K562 (cell line): Measurements from ENCODE around the gene HIVEP2. TPM values are rescaled to one million over a fixed set of nuclear protein-coding genes. Genes with fewer than 3 reads are reported as not detected.

Experiments
- ATAC-seq: fragments of 200-7000 bp; cut with Tn5 transposase; 3 replicates; pipeline ENCODE4 v1.9.1; 2020; ENCODE audit warnings: moderate library complexity
- BruUV-seq: library from RNA; stranded (reverse); fragments of 400-500 nt; replicated peaks from 2 replicates; lab custom pipeline; 2021; lab: Mats Ljungman, UMichigan
- CTCF ChIA-PET: fragments of 300-600 bp; formaldehyde crosslinking; extraction: SDS; loops from one replicate; lab custom pipeline; 2021; ENCODE audit warnings: low intra/inter-chr PET ratio; lab: Yijun Ruan, JAX
- POLR2A ChIA-PET: fragments of 300-600, 350-650 bp; sonication (Branson Sonifier 250); formaldehyde crosslinking; extraction: SDS; loops from one replicate; lab custom pipeline; 2021; ENCODE audit warnings: antibody characterized with exemption, inconsistent platforms; lab: Yijun Ruan, JAX
- DNase-seq, 4 experiments: peaks; one replicate each; pipeline versions ENCODE4 v3.0.0 to v3.0.0-alpha.2; 2011 to 2018; ENCODE audit warnings: low spot score in 3 of 4, mixed read lengths in 3 of 4; ENCODE audit errors: extremely low read depth in 1 of 4
- FAIRE-seq: peaks from 2 replicates; lab custom pipeline; 2011; peaks lifted over from hg19 to GRCh38; lab: Jason Lieb, UNC
- H2AFZ ChIP-seq: 2 replicates; pipeline ENCODE4 v1.6.0; 2011; ENCODE audit warnings: low read depth, low read length, control low read depth, inconsistent platforms
- H3K27ac ChIP-seq: fragments of 200-600 bp; 3 replicates; pipeline ENCODE4 v1.8.0; 2011; ENCODE audit warnings: low read depth, mild to moderate bottlenecking, control low read depth, inconsistent platforms, low read length, moderate library complexity, mixed read lengths; ENCODE audit errors: extremely low read depth
- H3K27me3 ChIP-seq, 2 experiments: fragments of 300-600 bp in 1 of 2; 2 replicates in 1 of 2; 3 replicates in 1 of 2; pipeline versions ENCODE4 v1.6.0 to v1.8.0; 2011; ENCODE audit warnings: inconsistent platforms in 2 of 2, low read length in 2 of 2, mild to moderate bottlenecking in 1 of 2, mixed read lengths in 1 of 2, moderate library complexity in 1 of 2; ENCODE audit not compliant: control insufficient read depth in 2 of 2, insufficient read depth in 2 of 2
- H3K36me3 ChIP-seq: fragments of 300-600 bp; 3 replicates; pipeline ENCODE4 v1.8.0; 2011; ENCODE audit warnings: mild to moderate bottlenecking, low read length, inconsistent platforms; ENCODE audit not compliant: control insufficient read depth, insufficient read depth
- H3K4me1 ChIP-seq, 2 experiments: fragments of 200-600 bp in 1 of 2; replicated peaks in 1 of 2; 2 replicates in 1 of 2; 3 replicates in 1 of 2; pipeline versions ENCODE4 v1.5.1 to v1.8.0; 2011; ENCODE audit warnings: inconsistent platforms in 2 of 2, low read length in 2 of 2, mild to moderate bottlenecking in 1 of 2, mixed read lengths in 1 of 2, moderate library complexity in 1 of 2; ENCODE audit not compliant: control insufficient read depth in 2 of 2, insufficient read depth in 2 of 2
- H3K4me2 ChIP-seq: 2 replicates; pipeline ENCODE4 v1.6.1; 2011; ENCODE audit warnings: low read length, control low read depth, inconsistent platforms, mixed read lengths; ENCODE audit not compliant: insufficient read depth
- H3K4me3 ChIP-seq: fragments of 200-600 bp; sonication (generic), shearing (Covaris generic); 2 replicates; pipeline ENCODE4 v1.5.1; 2016; ENCODE audit warnings: control low read depth, inconsistent platforms
- H3K79me2 ChIP-seq: fragments of 200-600 bp; 3 replicates; pipeline ENCODE4 v1.8.0; 2011; ENCODE audit warnings: low read length, inconsistent platforms; ENCODE audit not compliant: control insufficient read depth, insufficient read depth
- H3K9ac ChIP-seq, 2 experiments: 2 replicates each; pipeline versions ENCODE4 v1.6.0 to v1.6.1; 2011; ENCODE audit warnings: low read depth in 2 of 2, low read length in 2 of 2, control low read depth in 1 of 2, inconsistent platforms in 1 of 2, mild to moderate bottlenecking in 1 of 2, mixed read lengths in 1 of 2; ENCODE audit not compliant: insufficient read depth in 1 of 2
- H3K9me1 ChIP-seq: one replicate; pipeline ENCODE4 v1.6.0; 2011; ENCODE audit warnings: inconsistent platforms, mild to moderate bottlenecking, low read length, moderate library complexity; ENCODE audit not compliant: control insufficient read depth, insufficient read depth
- H3K9me3 ChIP-seq: replicated peaks from 2 replicates; pipeline ENCODE4 v1.5.1; 2011; ENCODE audit warnings: low read depth, low read length, inconsistent platforms; ENCODE audit not compliant: control insufficient read depth, insufficient read depth
- H4K20me1 ChIP-seq: replicated peaks from 2 replicates; pipeline ENCODE4 v1.6.1; 2011; ENCODE audit warnings: low read length, inconsistent platforms, mixed read lengths; ENCODE audit not compliant: control insufficient read depth, insufficient read depth
- CGGBP1 ChIP-seq: fragments of 250-450 bp; sonication (Bioruptor Pico); IDR thresholded peaks from 2 replicates; pipeline ENCODE4 v1.9.0; 2021; ENCODE audit warnings: mild to moderate bottlenecking
- CHCHD3 ChIP-seq: fragments of 250-450 bp; sonication (Bioruptor Pico); IDR thresholded peaks from 2 replicates; pipeline ENCODE4 v2.1.2; 2022; ENCODE audit warnings: mild to moderate bottlenecking
- CTBP1 ChIP-seq: fragments of 450-650 bp; IDR thresholded peaks from 2 replicates; pipeline ENCODE4 v1.6.1; 2016; ENCODE audit warnings: borderline replicate concordance
- ELK1 ChIP-seq: sonication (generic); formaldehyde crosslinking; IDR thresholded peaks from 2 replicates; pipeline ENCODE4 v1.8.1; 2022; ENCODE audit warnings: missing genetic modification reagents
- GATAD2B ChIP-seq: fragments of 450-650 bp; IDR thresholded peaks from 2 replicates; pipeline ENCODE4 v1.6.1; 2017; ENCODE audit warnings: mild to moderate bottlenecking, borderline replicate concordance
- MAFG ChIP-seq: fragments of 450-650 bp; conservative IDR thresholded peaks from 2 replicates; pipeline ENCODE4 v1.6.1; 2016; ENCODE audit warnings: missing genetic modification characterization, missing compliant biosample characterization
- PURB ChIP-seq: sonication (generic); formaldehyde crosslinking; IDR thresholded peaks from 2 replicates; pipeline ENCODE4 v1.9.0; 2021; ENCODE audit warnings: low read depth, mild to moderate bottlenecking, missing genetic modification reagents
- RBM22 ChIP-seq: fragments of 200-400 bp; formaldehyde crosslinking; IDR thresholded peaks from 2 replicates; pipeline ENCODE4 v1.6.1; 2018; ENCODE audit warnings: low read length, low read depth; ENCODE audit not compliant: poor library complexity, severe bottlenecking
- RFX1 ChIP-seq: fragments of 450-650 bp; IDR thresholded peaks from 2 replicates; pipeline ENCODE4 v1.6.1; 2016; ENCODE audit warnings: mild to moderate bottlenecking, moderate library complexity
- SAFB2 ChIP-seq: fragments of 200-400 bp; formaldehyde crosslinking; IDR thresholded peaks from 2 replicates; pipeline ENCODE4 v1.6.1; 2018; ENCODE audit warnings: borderline replicate concordance, low read length, low read depth, moderate library complexity; ENCODE audit not compliant: severe bottlenecking
- SIRT6 ChIP-seq: IDR thresholded peaks from one replicate; pipeline ENCODE4 v1.6.1; 2012; ENCODE audit warnings: low read depth, mild to moderate bottlenecking, control low read depth, inconsistent platforms, low read length, moderate library complexity
- SMAD2 ChIP-seq: fragments of 150-350 bp; IDR thresholded peaks from 2 replicates; pipeline ENCODE4 v1.6.1; 2014; ENCODE audit warnings: low read depth, mild to moderate bottlenecking, low read length
- VEZF1 ChIP-seq: fragments of 200-800 bp; sonication (Bioruptor generic); IDR thresholded peaks from 2 replicates; pipeline ENCODE4 v1.6.1; 2017; ENCODE audit warnings: missing genetic modification characterization, missing compliant biosample characterization
- ZNF76 ChIP-seq: fragments of 250-450 bp; sonication (Bioruptor Pico); IDR thresholded peaks from 2 replicates; pipeline ENCODE4 v1.4.0; 2020; ENCODE audit warnings: mild to moderate bottlenecking, moderate library complexity, borderline replicate concordance
- WGBS: fragments of 100-300 bp; shearing (Covaris generic); methylation state at CpG from one replicate; pipeline ENCODE4 v1.1.6; 2016; ENCODE audit warnings: low coverage, mixed read lengths; ENCODE audit not compliant: insufficient coverage; ENCODE audit errors: missing lambda C conversion rate; 5-methylcytosine and 5-hydroxymethylcytosine counted together
- in situ Hi-C: fragments of 300-500 bp; cut with MboI; formaldehyde crosslinking; loops from 4 replicates; pipeline ENCODE4 v1.15.0; 2018; ENCODE audit warnings: inconsistent platforms, mixed read lengths
- intact Hi-C: fragments of 100-400 bp; cut with micrococcal nuclease; formaldehyde crosslinking; loops from 2 replicates; pipeline ENCODE4 v1.14.2; 2022
- polyA plus RNA-seq, 8 experiments: library from polyadenylated mRNA; depleted of rRNA in 4 of 8; stranded (reverse) in 5 of 8; unstranded in 3 of 8; fragments of >200 nt; fragmentation: Nextera tagmentation in 2 of 8; fragmentation: Illumina TruSeq in 1 of 8; extraction: Ambion mirVana in 2 of 8; extraction: Trizol in 1 of 8; gene quantifications; 2 replicates each; pipeline versions ENCODE4 v1.2.1 to v1.2.3, GENCODE V29; 2011 to 2014; ENCODE audit warnings: inconsistent platforms in 1 of 8, missing spikeins in 1 of 8
- total RNA-seq, 7 experiments: library from RNA; depleted of rRNA in 6 of 7; stranded (reverse); fragments of >200 nt in 6 of 7; fragmentation: Illumina TruSeq in 2 of 7; extraction: Trizol in 2 of 7; gene quantifications; 2 replicates each; pipeline versions ENCODE4 v1.2.1 to v1.2.3, GENCODE V29; 2011 to 2021; ENCODE audit warnings: low replicate concordance in 1 of 7
- TF ChIP-seq, protein P1 (sequence below): fragments of 450-650 bp; IDR thresholded peaks from 2 replicates; pipeline ENCODE4 v1.6.1; 2016; ENCODE audit warnings: borderline replicate concordance
- TF ChIP-seq, protein P2 (sequence below): sonication (generic); formaldehyde crosslinking; IDR thresholded peaks from 2 replicates; pipeline ENCODE4 v1.8.0; 2022; ENCODE audit warnings: missing genetic modification reagents, mild to moderate bottlenecking, borderline replicate concordance

Gene HIVEP2
- total and polyA plus RNA-seq, 9 of the 15 experiments (the other 6 are each of a cell fraction or from before 2014, with no cell fraction given) = under 0.01 to 1.2 (median 0.31) TPM

DNA sequence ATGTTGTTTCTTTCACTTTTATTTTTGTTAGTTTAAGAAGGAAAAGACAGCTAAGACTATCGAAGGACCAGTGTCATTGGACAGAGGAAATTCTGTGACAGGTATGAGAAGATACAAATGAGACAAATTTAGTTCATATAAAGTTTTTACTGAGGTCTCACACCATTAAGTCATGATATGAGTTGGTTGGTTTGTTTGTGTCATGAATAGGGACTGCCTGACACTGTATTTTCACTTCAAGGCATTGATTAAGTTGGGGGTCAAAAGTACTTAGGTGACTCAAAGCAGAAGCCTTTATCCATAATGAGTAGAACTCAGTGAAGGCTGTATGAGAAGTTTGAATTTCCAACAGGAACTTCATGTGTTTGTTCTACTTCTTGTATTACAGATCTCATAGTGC, 21.3 kb upstream of the HIVEP2 start:
- POLR2A ChIA-PET = no interaction called here
- CTCF ChIA-PET = no interaction called here
- no peak for FAIRE-seq

More for the DNA sequence above, 21.3 kb upstream of the HIVEP2 start:
- Histone ChIP-seq H3K36me3 (no peaks in the 10 kb centered on the region), H3K4me1 (no peaks in the 10 kb centered on the region), H3K9me3 (no peaks in the 10 kb centered on the region), H3K27me3 (no peaks in the 10 kb centered on the region), H2AFZ (no peak overlapping the region), H3K4me2 (no peak overlapping the region), H3K9ac (no peak overlapping the region), H3K27ac (no peak overlapping the region), H3K79me2 (no peaks in the 10 kb centered on the region), H3K4me3 (no peak overlapping the region), H4K20me1 (no peaks in the 10 kb centered on the region), H3K9me1 (no peaks in the 10 kb centered on the region)
- no TSS peak for BruUV-seq
- WGBS = 0% methylated on average over 1 of the region's 1 CpG
- ATAC-seq = no peak
- DNase-seq = no peak
- intact Hi-C loops (no loop called here), in situ Hi-C loops (no loop called here)
- TF ChIP-seq CTBP1 = no peak
- TF ChIP-seq ELK1 (CRISPR knock-in tag) = no peak
- no peak for TF ChIP-seq MAFG (tag)
- TF ChIP-seq CGGBP1 (CRISPR knock-in tag) = no peak
- no peak for TF ChIP-seq RFX1
- no peak for TF ChIP-seq GATAD2B
- TF ChIP-seq SMAD2 = no peak
- TF ChIP-seq PURB (CRISPR knock-in tag) = no peak
- TF ChIP-seq RBM22 = no peak
- TF ChIP-seq SIRT6 = no peak
- TF ChIP-seq CHCHD3 (CRISPR knock-in tag) = no peak
- TF ChIP-seq, protein P1, sequence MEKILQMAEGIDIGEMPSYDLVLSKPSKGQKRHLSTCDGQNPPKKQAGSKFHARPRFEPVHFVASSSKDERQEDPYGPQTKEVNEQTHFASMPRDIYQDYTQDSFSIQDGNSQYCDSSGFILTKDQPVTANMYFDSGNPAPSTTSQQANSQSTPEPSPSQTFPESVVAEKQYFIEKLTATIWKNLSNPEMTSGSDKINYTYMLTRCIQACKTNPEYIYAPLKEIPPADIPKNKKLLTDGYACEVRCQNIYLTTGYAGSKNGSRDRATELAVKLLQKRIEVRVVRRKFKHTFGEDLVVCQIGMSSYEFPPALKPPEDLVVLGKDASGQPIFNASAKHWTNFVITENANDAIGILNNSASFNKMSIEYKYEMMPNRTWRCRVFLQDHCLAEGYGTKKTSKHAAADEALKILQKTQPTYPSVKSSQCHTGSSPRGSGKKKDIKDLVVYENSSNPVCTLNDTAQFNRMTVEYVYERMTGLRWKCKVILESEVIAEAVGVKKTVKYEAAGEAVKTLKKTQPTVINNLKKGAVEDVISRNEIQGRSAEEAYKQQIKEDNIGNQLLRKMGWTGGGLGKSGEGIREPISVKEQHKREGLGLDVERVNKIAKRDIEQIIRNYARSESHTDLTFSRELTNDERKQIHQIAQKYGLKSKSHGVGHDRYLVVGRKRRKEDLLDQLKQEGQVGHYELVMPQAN = no peak
- TF ChIP-seq SAFB2 = no peak
- TF ChIP-seq ZNF76 (CRISPR knock-in tag) = no peak
- no peak for TF ChIP-seq VEZF1 (CRISPR knock-in tag)
- TF ChIP-seq, protein P2, sequence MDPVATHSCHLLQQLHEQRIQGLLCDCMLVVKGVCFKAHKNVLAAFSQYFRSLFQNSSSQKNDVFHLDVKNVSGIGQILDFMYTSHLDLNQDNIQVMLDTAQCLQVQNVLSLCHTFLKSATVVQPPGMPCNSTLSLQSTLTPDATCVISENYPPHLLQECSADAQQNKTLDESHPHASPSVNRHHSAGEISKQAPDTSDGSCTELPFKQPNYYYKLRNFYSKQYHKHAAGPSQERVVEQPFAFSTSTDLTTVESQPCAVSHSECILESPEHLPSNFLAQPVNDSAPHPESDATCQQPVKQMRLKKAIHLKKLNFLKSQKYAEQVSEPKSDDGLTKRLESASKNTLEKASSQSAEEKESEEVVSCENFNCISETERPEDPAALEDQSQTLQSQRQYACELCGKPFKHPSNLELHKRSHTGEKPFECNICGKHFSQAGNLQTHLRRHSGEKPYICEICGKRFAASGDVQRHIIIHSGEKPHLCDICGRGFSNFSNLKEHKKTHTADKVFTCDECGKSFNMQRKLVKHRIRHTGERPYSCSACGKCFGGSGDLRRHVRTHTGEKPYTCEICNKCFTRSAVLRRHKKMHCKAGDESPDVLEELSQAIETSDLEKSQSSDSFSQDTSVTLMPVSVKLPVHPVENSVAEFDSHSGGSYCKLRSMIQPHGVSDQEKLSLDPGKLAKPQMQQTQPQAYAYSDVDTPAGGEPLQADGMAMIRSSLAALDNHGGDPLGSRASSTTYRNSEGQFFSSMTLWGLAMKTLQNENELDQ = no peak
